IPS DF 19.7 (cell line): ENCODE measurements around the gene TFF3.
"Not testable (repeated sequence)": the region's sequence is repeated elsewhere in the genome, so short reads cannot be mapped to it uniquely, and the experiment has no call there.

Source experiments
- DNase-seq: peaks from one replicate; pipeline ENCODE4 v3.0.0-alpha.2; 2013; ENCODE audit warnings: low read depth, low spot score

The TFF3 gene

DNA sequence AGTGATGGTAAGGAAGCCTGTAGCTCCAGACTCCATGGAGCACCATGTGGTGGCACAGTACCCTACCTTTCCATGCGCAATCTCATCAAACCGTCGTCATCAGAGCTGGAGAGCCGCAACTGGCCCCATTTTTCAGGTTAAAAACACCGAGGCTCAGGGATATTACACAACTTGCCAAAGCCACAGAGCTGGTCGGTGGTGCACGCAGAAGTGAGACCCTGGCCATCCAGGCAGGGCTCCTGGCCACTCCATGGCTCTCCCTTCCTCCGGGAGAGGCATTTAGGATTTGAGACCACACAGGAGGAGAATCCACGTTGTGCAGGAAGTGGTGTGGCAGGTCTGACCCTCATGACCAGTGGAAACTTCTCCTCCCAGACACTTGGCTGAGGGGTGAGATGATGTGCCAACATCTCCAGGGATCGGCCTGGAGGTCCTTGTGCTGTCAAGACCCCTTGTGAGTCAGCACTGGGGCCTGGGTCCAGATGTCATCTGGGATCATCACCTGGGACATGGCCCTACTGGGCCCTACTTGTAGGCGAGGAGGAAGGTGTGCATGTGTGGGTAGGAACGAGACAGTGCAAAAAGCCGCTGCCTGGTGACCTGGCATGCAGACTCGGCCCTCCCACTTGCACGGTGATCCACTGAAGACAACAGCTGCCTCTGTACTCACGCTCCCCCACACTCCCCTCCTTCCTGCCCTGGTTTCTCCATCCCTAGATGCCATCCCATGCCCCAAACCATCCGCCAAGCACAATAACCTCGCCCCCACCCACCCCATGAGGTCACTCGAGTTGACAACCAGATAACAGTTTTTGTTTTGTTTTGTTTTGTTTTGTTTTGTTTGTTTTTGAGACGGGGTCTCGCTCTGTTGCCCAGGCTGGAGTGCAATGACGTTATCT lies 10.4 kb downstream of the TFF3 start:
- DNase-seq: no peak

DNA sequence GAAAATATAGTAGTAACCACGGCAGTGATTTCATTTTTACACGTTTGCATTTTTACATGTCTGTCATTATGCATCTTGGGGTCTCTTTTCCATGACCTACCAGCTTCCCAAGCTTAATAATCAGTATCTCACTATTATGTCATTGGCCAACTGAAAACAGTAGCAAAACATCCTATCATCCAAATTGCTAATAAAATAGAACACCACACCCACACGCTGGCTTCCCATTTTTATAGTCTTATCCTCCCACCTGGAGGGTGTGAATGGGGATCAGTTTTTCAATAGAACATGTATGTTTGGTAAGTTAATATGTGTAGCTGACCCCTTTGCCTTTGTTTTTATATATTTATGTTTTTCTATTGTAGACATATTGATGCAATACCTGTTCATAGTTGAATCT lies 11.8 kb downstream of the TFF3 start:
- no peak for DNase-seq

DNA sequence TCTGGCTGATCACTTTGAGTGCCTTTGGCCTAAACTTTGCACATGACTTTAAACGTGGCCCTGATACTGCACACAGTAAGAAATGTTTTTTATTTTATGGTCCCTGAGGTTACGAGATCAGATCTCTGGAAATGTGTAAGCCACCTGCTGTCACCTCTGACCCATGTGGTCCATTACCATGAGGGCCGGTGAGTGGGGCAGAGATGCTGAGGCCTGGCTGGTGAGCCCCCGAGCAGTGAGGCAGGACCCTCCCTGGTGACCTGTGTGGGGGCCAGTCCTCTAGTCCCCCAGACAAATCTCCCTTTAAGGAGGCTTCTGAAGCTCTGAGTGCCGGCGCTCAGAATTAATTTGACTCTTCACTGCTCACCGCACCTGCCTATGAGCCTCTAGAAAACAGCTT lies 12.4 kb downstream of the TFF3 start:
- no peak for DNase-seq

GRCh38 chr21:42302076-42302650 lies 13.0 kb downstream of the TFF3 start:
- no peak for DNase-seq

DNA sequence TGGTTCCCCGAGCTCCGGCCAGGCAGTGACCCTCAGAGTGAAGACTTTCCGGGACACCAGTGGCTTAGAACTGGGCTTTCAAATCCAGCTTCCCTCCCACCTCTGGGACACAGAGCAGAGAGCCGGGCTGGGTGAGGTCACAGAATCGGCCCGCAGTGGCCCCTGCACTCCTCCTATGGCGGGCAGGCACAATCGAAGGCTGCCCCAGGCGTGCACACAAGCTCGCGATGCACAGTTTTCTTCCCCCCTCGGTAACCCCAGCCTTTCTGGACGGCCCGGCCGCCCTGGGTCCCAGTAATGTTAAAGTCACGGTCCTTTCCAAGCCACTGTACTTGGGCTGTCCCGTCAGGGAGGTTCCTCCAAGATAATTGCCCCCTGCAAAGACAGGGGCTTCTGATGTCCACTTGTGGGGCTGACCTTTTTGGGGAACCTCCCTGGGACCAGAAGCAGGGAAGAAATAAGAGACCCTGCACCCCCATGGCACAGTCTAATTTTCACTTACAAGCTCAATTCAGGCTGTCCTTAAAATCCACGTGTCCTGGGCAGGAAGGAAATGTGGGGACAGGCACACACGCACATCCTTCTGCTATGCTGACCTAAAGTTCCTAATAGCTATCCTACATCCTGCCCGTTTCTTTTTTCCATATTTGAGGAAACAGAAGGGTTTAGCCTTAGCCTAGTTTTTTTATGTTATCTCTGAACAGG lies 13.7 kb downstream of the TFF3 start:
- DNase-seq: no peak

GRCh38 chr21:42300956-42301355 lies 14.3 kb downstream of the TFF3 start:
- DNase-seq: no peak

- no peak for DNase-seq
Observed at GRCh38 chr21:42300045-42300583, 15.1 kb downstream of the TFF3 start.

GRCh38 chr21:42299324-42300044 lies 15.7 kb downstream of the TFF3 start:
- DNase-seq: no peak

GRCh38 chr21:42298657-42299056 lies 16.6 kb downstream of the TFF3 start:
- DNase-seq: no peak

DNA sequence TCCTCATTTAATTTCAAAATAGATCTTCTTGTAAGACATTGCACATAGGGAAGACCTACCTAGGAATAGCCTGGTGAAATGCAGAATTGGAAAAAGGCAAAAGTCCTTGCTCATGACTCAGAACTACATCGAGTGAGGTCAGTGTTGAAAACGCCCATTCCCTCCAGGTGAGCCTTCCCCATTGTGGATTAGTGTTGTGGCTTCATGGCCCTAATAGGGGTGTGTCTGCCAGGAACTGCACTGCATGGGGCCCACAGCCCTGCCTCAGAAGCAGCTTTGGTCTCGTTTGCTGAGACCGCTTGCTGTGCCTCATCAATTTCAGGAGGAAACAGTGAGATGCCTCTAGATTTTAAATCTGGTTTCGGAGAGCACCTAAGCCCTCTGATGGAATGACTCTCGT lies 17.0 kb downstream of the TFF3 start:
- no peak for DNase-seq

DNA sequence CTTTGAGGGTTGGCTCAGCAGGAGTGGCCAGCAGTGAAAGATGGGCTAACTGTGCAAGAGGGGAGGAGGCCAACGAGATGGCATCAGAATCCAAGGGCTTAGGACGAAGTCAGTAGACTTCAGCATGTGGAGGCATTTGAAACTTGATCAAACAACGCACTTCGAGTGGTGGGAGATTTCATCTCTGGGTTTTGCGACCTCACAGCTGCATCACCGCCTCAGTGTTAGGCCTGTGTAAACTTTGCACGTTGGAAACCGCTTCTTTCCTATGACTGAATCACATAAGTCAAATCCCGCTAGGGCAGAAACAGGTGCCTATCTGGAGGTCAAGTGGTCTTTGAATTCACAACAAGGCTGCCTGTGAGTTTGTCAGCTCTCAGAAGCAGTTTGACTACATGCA lies 17.8 kb downstream of the TFF3 start:
- no peak for DNase-seq

- DNase-seq: no peak
Observed at GRCh38 chr21:42296501-42296900, 18.7 kb downstream of the TFF3 start.

- no peak for DNase-seq
Observed at GRCh38 chr21:42295845-42296244, 19.4 kb downstream of the TFF3 start.

DNA sequence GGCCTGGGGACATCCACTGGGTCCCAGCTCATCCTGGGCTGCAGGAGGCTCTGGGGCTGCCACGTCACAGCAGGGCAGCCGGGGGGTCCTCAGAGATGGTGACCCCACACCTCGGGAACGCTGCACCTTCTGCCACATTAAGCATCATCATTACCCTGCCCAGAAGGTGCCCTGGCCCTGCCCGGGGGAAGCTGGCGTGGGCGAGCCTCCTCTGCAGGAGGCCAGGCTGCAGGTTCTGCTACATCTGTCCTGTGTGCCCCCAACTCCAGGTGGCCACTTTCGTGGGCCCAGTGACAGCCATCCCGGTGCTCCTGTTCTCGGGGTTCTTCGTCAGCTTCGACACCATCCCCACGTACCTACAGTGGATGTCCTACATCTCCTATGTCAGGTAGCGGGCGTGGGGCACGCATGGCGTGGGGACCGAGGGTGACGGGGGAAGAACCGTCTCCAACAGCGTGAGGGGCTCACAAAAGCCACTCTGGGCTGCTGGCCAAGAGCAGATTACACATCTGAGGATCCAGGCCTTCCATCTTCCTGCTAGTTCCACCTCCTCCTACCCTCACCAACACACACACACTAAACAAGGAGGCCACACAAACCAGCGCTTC lies 20.8 kb downstream of the TFF3 start:
- no peak for DNase-seq

DNA sequence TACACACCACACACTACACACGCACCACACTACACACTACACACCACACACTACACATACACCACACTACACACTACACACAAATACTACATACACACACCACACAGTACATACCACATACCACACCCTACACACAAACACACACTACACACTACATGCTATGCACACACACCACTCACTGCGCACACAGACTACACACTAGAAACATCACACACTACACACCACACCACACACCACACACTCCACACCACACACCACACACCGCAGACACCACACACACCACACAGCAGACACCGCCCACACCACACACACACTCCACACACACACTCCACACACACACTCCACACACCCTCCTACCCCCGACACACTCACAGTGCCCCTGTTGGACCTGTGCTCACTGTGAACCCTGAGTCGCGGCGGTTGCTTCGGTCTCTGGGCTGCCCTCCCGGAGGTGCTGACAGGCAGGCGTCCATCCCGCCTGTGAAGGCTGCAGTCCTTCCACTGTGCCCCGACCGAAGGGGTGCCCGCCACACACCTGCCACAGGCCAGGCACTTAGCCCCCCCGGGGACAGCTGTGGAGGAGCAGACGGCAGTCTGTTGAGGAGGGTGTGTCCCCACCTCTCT lies 21.4 kb downstream of the TFF3 start:
- no peak for DNase-seq

- not testable (repeated sequence) for DNase-seq
Observed at GRCh38 chr21:42292563-42293142, 22.6 kb downstream of the TFF3 start.

DNA sequence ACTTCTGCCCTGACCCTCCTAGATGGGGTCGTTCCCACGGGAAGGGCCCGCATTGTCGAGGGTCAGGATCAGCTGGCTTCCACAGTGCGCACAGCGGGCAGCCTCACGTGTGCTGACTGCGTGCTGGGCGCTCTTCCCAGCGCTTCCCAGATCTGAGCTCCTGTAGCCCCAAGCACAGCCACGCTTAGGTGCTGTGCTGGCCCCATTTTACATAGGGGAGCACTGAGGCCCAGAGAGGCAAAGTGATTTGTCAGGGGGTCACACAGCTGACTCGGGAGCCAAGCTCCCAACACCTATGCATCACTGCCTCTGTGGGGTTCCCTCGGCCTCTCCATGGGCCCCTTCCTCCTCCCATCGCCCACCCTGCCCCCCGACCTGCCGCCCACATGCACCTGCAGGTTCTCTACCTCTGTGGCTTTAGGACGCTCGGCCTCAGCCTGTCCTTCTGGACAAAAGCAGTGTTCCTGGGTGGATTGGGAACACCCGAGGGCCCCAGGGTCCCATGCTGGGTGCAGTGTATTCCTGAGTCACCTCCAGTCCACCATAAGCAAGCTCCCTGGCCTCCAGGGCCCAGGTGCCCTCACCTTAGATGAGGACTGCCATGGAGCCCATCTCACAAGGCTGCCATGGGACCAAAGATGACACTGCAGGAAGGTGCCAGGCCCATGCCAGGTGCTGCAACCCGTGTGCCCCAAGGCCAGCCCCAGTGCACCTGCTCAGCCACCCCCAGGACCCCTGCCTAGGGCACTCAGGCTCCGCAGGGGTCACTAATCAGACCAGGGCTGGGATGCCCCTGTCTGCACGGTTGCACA lies 23.3 kb downstream of the TFF3 start:
- no peak for DNase-seq

- no peak for DNase-seq
Observed at GRCh38 chr21:42291003-42291750, 24.0 kb downstream of the TFF3 start.

DNA sequence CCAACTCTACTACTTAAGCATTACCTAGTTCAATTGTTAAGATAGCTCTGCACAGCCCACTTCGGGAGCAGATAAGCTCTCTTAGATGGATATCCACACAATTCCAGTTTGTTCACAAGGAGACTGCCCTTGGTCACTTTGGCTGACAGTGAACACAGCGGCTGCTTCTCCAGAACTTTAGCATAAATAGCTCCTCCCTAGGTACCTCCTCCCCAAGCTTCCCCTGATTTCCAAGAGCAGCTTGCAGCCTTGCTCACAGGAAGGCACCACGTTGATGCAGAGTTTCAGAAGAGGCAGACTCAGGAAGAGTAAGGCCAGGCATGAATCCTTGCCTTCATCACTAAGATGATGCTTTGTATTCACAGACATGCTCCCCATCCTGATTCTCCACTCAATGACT lies 24.7 kb downstream of the TFF3 start:
- no peak for DNase-seq
